ENCODE results near the gene VSX2.

VSX2 gene

GRCh38 chr14:74302634-74303569 is 63.7 kb downstream of the VSX2 start, which contains the start of gene ABCD4:
Gene ABCD4 (minus strand): TSS chr14:74302934. CDS start chr14:74302912, 22 bp downstream.
- FAIRE-seq = peak; percentile 82

- FAIRE-seq = no peak
Measured at GRCh38 chr14:74308695-74309094, 69.4 kb downstream of the VSX2 start.

GRCh38 chr14:74309125-74310022 is 70.1 kb downstream of the VSX2 start:
- FAIRE-seq = no peak

GRCh38 chr14:74312161-74312560 is 72.9 kb downstream of the VSX2 start:
- FAIRE-seq = no peak
